NT2/D1 (cell line): ENCODE data around the gene PIK3R1.

Source experiments
- SUZ12 ChIP-seq: IDR thresholded peaks from 2 replicates; pipeline ENCODE4 v1.6.1; 2011; ENCODE audit not compliant: insufficient read length, insufficient read depth; ENCODE audit errors: extremely low read depth
- YY1 ChIP-seq: IDR thresholded peaks from 2 replicates; pipeline ENCODE4 v1.6.1; 2011; ENCODE audit not compliant: insufficient read length, insufficient read depth

DNA sequence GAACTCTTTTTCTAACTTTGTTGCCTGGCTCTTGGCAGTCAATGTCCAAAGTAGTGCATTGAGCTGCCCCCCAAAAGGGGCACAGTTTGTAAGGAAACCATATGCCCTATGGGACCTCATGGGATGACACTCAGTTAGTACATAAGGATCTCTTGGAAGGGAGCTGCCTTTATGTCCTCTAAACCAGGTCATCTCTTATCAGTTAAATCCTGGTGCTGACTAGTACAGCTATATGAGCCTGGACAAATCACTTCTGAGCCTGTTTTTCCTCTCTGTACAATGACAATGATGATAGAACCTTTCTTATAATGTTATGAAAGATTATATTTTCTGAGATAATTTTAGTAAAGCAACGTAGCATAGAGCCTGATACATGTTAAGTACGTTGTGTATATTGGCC is 44.1 kb downstream of the PIK3R1 start:
- TF ChIP-seq YY1 (no peak), SUZ12 (no peak)
